Vagina (tissue), 2 donors: ENCODE results near the gene GSC2.

Experiments
- POLR2A ChIP-seq, 2 donors: fragments of 450-650 bp; IDR thresholded peaks; one replicate each; pipeline ENCODE4 v1.6.1; 2017; ENCODE audit warnings: antibody characterized with exemption in 2 of 2, mild to moderate bottlenecking in 2 of 2, moderate library complexity in 2 of 2
- POLR2AphosphoS5 ChIP-seq, 2 donors: sonication (generic); formaldehyde crosslinking; IDR thresholded peaks; one replicate each; pipeline ENCODE4 v1.9.0; 2017; ENCODE audit warnings: antibody characterized with exemption in 2 of 2, mild to moderate bottlenecking in 2 of 2, low read depth in 1 of 2; ENCODE audit not compliant: insufficient read depth in 1 of 2
- TF ChIP-seq, protein P1 (sequence below), 3 experiments: fragments of 450-650 bp in 2 of 3; fragments of 200-600 bp in 1 of 3; sonication (generic) in 1 of 3; IDR thresholded peaks; one replicate each; pipeline ENCODE4 v1.5.1; 2017 to 2019; ENCODE audit warnings: antibody characterized with exemption in 3 of 3, mild to moderate bottlenecking in 2 of 3, moderate library complexity in 2 of 3

DNA sequence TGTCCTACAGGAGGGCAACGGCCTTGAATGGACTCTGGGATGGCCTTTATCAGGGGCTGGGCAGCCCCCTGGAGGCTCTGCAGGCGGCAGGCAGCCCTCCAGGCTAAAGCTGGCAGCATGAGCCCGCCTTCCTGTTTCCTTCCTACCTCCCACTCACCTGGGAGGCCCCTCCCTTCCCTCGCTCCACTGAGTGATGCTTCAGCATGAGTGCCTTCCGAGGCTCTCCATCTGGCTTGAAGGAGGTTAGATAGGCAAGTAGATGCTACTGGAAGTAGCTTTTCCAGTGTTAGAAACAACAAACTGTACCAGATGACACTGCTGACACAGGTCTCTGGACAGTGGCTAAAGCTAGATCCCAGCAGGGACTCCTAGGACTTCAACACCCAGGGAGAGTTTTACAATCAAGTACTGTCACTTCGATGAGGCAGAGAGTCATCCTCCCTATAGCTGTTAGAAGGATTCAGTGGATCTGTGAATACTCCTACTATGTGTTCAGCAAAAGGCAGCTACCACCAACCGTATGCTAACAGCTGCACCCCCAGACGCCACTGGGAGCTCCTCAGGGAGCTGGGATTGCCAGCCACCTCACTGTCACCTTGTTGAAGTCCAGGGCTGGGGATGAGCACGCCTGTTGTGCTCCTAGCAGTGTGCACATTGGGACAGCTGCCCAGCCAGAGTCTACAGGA is 32.5 kb upstream of the GSC2 start:
- no peak for TF ChIP-seq POLR2A (IDR thresholded peaks at IDR 0.05)
- TF ChIP-seq, protein P1, sequence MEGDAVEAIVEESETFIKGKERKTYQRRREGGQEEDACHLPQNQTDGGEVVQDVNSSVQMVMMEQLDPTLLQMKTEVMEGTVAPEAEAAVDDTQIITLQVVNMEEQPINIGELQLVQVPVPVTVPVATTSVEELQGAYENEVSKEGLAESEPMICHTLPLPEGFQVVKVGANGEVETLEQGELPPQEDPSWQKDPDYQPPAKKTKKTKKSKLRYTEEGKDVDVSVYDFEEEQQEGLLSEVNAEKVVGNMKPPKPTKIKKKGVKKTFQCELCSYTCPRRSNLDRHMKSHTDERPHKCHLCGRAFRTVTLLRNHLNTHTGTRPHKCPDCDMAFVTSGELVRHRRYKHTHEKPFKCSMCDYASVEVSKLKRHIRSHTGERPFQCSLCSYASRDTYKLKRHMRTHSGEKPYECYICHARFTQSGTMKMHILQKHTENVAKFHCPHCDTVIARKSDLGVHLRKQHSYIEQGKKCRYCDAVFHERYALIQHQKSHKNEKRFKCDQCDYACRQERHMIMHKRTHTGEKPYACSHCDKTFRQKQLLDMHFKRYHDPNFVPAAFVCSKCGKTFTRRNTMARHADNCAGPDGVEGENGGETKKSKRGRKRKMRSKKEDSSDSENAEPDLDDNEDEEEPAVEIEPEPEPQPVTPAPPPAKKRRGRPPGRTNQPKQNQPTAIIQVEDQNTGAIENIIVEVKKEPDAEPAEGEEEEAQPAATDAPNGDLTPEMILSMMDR (IDR thresholded peaks at IDR 0.05), result no peak
- TF ChIP-seq POLR2AphosphoS5 (IDR thresholded peaks at IDR 0.05; ENCODE audit: insufficient read depth in 1 of 2, low read depth in 1 of 2), result no peak
